SH-SY5Y (cell line): ENCODE results near the gene MAGIX.

Experiments
- GATA2 ChIP-seq: IDR thresholded peaks from 2 replicates; pipeline ENCODE4 v1.6.1; 2011; ENCODE audit warnings: mild to moderate bottlenecking, low read depth, low read length
- GATA3 ChIP-seq: IDR thresholded peaks from 2 replicates; pipeline ENCODE4 v1.6.1; 2011; ENCODE audit warnings: low read depth, mild to moderate bottlenecking, low read length, moderate library complexity

DNA sequence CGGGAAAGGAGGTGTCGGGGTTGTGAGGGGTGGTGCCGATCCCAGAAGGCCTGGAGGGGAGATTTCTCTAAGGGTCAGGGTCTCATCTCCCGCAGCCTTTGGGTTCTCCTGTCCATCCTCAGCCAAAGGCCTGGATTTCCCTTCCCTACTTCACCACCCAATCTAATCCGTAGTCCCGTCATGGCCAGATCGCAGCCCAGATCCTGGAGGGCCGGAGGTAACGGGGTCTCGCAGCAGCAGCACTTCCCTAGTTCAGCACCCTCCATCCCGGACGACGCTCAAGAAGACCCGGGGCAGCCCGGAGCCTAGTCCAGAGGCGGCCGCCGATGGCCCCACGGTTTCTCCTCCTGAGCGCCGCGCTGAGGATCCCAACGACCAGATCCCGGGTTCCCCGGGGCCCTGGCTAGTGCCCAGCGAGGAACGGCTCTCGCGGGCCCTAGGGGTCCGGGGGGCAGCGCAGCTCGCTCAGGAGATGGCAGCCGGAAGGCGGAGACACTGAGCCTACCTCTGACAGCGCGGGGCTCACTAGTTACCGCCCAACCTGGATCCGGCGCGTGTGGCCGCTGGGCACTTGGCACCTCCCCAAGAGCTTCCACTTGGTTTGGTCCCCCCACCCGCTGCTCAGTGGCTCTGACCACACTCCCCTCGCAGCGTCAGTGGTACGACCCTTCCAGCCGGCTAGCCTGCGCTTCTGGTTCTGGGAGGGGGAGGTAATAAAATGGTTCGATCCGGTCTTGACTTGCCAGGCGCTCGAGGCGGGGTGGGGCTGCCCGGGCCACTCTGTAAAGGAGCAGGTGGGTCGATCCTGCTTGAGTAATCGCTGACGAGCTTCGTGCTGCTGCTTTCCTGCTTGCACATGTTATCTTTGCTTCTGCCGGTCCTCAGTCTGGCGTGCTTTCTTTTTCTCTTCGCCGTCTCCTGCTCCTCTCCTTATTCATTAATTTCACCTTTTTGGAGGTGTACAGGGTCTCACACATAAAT is 3.6 kb downstream of the MAGIX start:
- no peak for TF ChIP-seq GATA3
- TF ChIP-seq GATA2: no peak
